IMR-90 (cell line): ENCODE results near the gene LCN12.

ENCODE experiments used
- MAFK ChIP-seq: IDR thresholded peaks from 2 replicates; pipeline ENCODE4 v1.6.1; 2012; ENCODE audit warnings: low read depth, low read length, improper control_type of control experiment
- POLR2A ChIP-seq: IDR thresholded peaks from 2 replicates; pipeline ENCODE4 v1.6.1; 2012; ENCODE audit warnings: mild to moderate bottlenecking, low read depth, low read length
- TF ChIP-seq, protein P1 (sequence below): conservative IDR thresholded peaks from 2 replicates; pipeline ENCODE4 v1.5.1; 2012; ENCODE audit warnings: mild to moderate bottlenecking, low read depth, low read length, improper control_type of control experiment

DNA sequence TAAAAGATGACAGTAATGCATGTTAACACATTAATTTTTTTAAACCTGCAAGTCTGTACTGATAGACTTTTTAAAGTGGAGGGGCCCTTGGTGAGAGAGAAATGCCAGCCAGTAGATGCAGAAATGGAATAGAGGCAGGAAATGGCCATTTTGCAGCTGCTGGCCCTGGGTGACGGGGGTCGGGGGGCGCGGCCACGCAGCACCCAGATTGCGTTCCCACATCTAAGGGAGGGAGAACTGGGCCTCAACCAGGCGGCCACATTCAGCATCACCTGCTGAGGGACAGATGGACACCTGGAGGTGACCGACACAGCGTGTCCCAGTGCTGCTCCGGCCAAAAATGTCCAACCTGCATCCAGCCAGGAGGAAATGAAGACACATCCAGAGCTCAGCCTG lies 50.6 kb downstream of the LCN12 start:
- TF ChIP-seq, protein P1, sequence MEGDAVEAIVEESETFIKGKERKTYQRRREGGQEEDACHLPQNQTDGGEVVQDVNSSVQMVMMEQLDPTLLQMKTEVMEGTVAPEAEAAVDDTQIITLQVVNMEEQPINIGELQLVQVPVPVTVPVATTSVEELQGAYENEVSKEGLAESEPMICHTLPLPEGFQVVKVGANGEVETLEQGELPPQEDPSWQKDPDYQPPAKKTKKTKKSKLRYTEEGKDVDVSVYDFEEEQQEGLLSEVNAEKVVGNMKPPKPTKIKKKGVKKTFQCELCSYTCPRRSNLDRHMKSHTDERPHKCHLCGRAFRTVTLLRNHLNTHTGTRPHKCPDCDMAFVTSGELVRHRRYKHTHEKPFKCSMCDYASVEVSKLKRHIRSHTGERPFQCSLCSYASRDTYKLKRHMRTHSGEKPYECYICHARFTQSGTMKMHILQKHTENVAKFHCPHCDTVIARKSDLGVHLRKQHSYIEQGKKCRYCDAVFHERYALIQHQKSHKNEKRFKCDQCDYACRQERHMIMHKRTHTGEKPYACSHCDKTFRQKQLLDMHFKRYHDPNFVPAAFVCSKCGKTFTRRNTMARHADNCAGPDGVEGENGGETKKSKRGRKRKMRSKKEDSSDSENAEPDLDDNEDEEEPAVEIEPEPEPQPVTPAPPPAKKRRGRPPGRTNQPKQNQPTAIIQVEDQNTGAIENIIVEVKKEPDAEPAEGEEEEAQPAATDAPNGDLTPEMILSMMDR = no peak
- TF ChIP-seq POLR2A (no peak), MAFK (no peak)
